ENCODE data around the gene TERB2. TPM values are rescaled to one million over a fixed set of nuclear protein-coding genes. Genes with fewer than 3 reads are reported as not detected.
"Not testable (repeated sequence)": the region's sequence is repeated elsewhere in the genome, so short reads cannot be mapped to it uniquely, and the experiment has no call there.

The TERB2 gene
- total and polyA plus RNA-seq, 5 donors from 2014 or later, result not detected

DNA sequence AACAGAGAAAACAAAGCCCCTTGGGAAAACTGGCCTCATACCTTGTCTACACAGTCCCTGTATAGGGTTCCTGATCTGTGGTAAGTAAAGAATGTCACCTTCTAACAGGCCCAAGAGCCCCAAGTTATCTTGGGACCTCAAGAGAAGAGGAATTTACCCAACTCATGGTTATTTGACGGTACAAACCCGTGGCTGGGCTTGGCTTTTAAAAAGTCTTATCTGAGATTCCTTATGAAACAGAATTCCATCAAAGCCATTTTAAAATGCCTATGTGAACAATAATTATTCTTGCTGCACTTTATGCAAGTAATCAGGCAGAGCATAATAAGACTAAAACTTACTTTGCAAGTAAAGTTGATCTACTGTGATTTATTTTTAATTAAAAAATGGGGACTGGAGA lies 52.6 kb downstream of the TERB2 start:
- H3K4me1 ChIP-seq (ENCODE audit: control insufficient read depth, insufficient read depth, low read length, poor library complexity, severe bottlenecking), result no peaks in the 10 kb centered on the region
- H3K4me3 ChIP-seq (ENCODE audit: low read depth, low read length), result no peak overlapping the region
- no peaks in the 10 kb centered on the region for H3K36me3 Mint-ChIP-seq
- peaks cover 2% of the 10 kb centered on the region for H3K27me3 ChIP-seq (ENCODE audit: control insufficient read depth, insufficient read depth, low read length)
- H3K36me3 ChIP-seq (ENCODE audit: control insufficient read depth, insufficient read depth, low read length), result no peaks in the 10 kb centered on the region
- peaks cover 0 to 8% (median 3%) of the 10 kb centered on the region in 7 donors for H3K9me3 Mint-ChIP-seq
- no peak overlapping the region for H3K27ac Mint-ChIP-seq
- H3K4me3 Mint-ChIP-seq, result no peak overlapping the region
- no peak overlapping the region for H3K27ac ChIP-seq (ENCODE audit: insufficient read depth, low read length, poor library complexity, severe bottlenecking)
- no peak for DNase-seq
- peaks cover 25% of the 10 kb centered on the region for H3K27me3 Mint-ChIP-seq
- H3K4me1 Mint-ChIP-seq, result no peaks in the 10 kb centered on the region
- no peak for ATAC-seq (ENCODE audit: low read depth in 2 of 2)
- peaks cover 0 to 3% of the 10 kb centered on the region in 2 experiments for H3K9me3 ChIP-seq (ENCODE audit: control insufficient read depth in 2 of 2, low read length in 2 of 2)

DNA sequence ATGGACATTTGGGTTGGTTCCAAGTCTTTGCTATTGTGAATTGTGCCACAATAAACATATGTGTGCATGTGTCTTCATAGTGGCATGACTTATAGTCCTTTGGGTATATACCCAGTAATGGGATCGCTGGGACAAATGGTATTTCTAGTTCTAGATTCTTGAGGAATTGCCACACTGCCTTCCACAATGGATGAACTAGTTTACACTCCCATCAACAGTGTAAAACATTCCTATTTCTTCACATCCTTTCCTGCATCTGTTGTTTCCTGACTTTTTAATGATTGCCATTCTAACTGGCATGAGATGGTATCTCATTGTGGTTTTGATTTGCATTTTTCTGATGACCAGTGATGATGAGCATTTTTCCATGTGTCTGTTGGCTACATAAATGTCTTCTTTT lies 58.6 kb downstream of the TERB2 start:
- not testable (repeated sequence) for DNase-seq; H3K9me3 ChIP-seq (ENCODE audit: control insufficient read depth in 2 of 2, low read length in 2 of 2); H3K4me1 Mint-ChIP-seq; H3K4me1 ChIP-seq (ENCODE audit: control insufficient read depth, insufficient read depth, low read length, poor library complexity, severe bottlenecking); H3K4me3 ChIP-seq (ENCODE audit: low read depth, low read length); H3K9me3 Mint-ChIP-seq; H3K27ac ChIP-seq (ENCODE audit: insufficient read depth, low read length, poor library complexity, severe bottlenecking); H3K36me3 Mint-ChIP-seq; H3K27me3 ChIP-seq (ENCODE audit: control insufficient read depth, insufficient read depth, low read length); H3K27ac Mint-ChIP-seq; H3K4me3 Mint-ChIP-seq; ATAC-seq (ENCODE audit: low read depth in 2 of 2); H3K36me3 ChIP-seq (ENCODE audit: control insufficient read depth, insufficient read depth, low read length)
- peaks cover 56% of the 10 kb centered on the region for H3K27me3 Mint-ChIP-seq

DNA sequence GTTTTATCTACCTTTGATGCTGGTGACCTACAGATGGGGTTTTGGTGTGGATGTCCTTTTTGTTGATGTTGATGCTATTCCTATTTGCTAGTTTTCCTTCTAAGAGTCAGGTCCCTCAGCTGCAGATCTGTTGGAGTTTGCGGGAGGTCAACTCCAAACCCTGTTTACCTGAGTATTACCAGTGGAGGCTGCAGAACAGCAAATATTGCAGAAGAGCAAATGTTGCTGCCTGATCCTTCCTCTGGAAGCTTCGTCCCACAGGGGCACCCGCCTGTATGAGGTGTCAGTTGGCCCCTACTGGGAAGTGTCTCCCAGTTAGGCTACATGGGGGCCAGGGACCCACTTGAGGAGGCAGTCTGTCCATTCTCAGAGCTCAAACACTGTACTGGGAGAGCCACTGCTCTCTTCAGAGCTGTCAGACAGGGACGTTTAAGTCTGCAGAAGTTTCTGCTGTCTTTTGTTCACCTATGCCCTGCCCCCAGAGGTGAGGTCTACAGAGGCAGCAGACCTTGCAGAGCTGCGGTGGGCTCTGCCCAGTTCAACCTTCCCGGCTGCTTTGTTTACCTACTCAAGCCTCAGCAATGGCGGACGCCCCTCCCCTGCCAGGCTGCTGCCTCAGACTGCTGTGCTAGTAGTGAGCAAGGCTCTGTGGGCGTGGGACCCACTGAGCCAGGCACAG lies 63.9 kb downstream of the TERB2 start:
- DNase-seq; H3K9me3 ChIP-seq (ENCODE audit: control insufficient read depth in 2 of 2, low read length in 2 of 2); H3K36me3 Mint-ChIP-seq; H3K27me3 ChIP-seq (ENCODE audit: control insufficient read depth, insufficient read depth, low read length); H3K4me3 Mint-ChIP-seq; H3K27ac Mint-ChIP-seq; ATAC-seq (ENCODE audit: low read depth in 2 of 2); H3K9me3 Mint-ChIP-seq; H3K36me3 ChIP-seq (ENCODE audit: control insufficient read depth, insufficient read depth, low read length); H3K4me3 ChIP-seq (ENCODE audit: low read depth, low read length); H3K27ac ChIP-seq (ENCODE audit: insufficient read depth, low read length, poor library complexity, severe bottlenecking): not testable (repeated sequence)
- peaks cover 13% of the 10 kb centered on the region for H3K4me1 ChIP-seq (ENCODE audit: control insufficient read depth, insufficient read depth, low read length, poor library complexity, severe bottlenecking)
- peaks cover 5 to 20% (median 11%) of the 10 kb centered on the region in 4 donors for H3K4me1 Mint-ChIP-seq
- H3K27me3 Mint-ChIP-seq, result peaks cover 35% of the 10 kb centered on the region

DNA sequence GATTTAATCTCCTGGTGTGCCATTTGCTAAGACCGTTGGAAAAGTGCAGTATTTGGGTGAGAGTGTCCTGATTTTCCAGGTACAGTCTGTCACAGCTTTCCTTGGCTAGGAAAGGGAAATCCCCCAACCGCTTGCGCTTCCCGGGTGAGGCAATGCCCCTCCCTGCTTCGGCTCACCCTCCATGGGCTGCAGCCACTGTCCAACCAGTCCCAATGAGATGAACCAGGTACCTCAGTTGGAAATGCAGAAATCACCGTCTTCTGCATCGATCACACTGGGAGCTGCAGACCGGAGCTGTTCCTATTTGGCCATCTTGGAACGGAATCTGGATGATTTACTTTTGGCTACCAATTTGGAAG lies 64.4 kb downstream of the TERB2 start:
- H3K27me3 ChIP-seq (ENCODE audit: control insufficient read depth, insufficient read depth, low read length); H3K27ac ChIP-seq (ENCODE audit: insufficient read depth, low read length, poor library complexity, severe bottlenecking); H3K36me3 Mint-ChIP-seq; DNase-seq; H3K36me3 ChIP-seq (ENCODE audit: control insufficient read depth, insufficient read depth, low read length); H3K9me3 ChIP-seq (ENCODE audit: control insufficient read depth in 2 of 2, low read length in 2 of 2); H3K9me3 Mint-ChIP-seq; ATAC-seq (ENCODE audit: low read depth in 2 of 2); H3K4me3 ChIP-seq (ENCODE audit: low read depth, low read length); H3K27ac Mint-ChIP-seq: not testable (repeated sequence)
- peaks cover 13% of the 10 kb centered on the region for H3K4me1 ChIP-seq (ENCODE audit: control insufficient read depth, insufficient read depth, low read length, poor library complexity, severe bottlenecking)
- Mint-ChIP-seq H3K4me3 (peak overlapping the region in 2 of 4 donors; percentile 44 to 93), H3K27me3 (peaks cover 33% of the 10 kb centered on the region), H3K4me1 (peaks cover 5 to 23% (median 11%) of the 10 kb centered on the region in 4 donors)

DNA sequence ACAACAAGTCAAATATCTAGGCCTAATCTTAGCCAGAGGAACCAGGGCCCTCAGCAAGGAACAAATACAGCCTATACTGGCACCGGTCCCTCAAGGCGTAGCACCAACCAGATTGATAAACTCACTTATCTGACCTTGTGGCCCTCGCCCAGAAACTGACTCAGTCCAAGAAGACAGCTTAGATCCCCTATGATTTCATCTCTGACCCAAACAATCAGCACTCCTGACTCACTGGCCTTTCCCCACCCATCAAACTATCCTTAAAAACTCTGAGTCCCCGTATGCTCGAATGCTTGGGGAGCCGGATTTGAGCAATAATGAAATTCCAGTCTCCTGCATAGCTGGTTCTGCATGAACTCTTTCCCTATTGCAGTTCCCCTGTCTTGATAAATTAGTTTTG lies 64.9 kb downstream of the TERB2 start:
- Histone ChIP-seq H3K27ac (ENCODE audit: insufficient read depth, low read length, poor library complexity, severe bottlenecking) (no peak overlapping the region), H3K9me3 (ENCODE audit: control insufficient read depth in 2 of 2, low read length in 2 of 2) (no peaks in the 10 kb centered on the region), H3K36me3 (ENCODE audit: control insufficient read depth, insufficient read depth, low read length) (no peaks in the 10 kb centered on the region), H3K4me3 (ENCODE audit: low read depth, low read length) (no peak overlapping the region), H3K27me3 (ENCODE audit: control insufficient read depth, insufficient read depth, low read length) (peaks cover 3% of the 10 kb centered on the region), H3K4me1 (ENCODE audit: control insufficient read depth, insufficient read depth, low read length, poor library complexity, severe bottlenecking) (peaks cover 13% of the 10 kb centered on the region)
- DNase-seq, result no peak
- H3K27ac Mint-ChIP-seq, result no peak overlapping the region
- peaks cover 0 to 5% (median 2%) of the 10 kb centered on the region in 7 donors for H3K9me3 Mint-ChIP-seq
- no peak for ATAC-seq (ENCODE audit: low read depth in 2 of 2)
- peaks cover 5 to 27% (median 11%) of the 10 kb centered on the region in 4 donors for H3K4me1 Mint-ChIP-seq
- no peaks in the 10 kb centered on the region for H3K36me3 Mint-ChIP-seq
- peak overlapping the region; percentile 11 to 93 (median 48) for H3K4me3 Mint-ChIP-seq
- peaks cover 28% of the 10 kb centered on the region for H3K27me3 Mint-ChIP-seq

DNA sequence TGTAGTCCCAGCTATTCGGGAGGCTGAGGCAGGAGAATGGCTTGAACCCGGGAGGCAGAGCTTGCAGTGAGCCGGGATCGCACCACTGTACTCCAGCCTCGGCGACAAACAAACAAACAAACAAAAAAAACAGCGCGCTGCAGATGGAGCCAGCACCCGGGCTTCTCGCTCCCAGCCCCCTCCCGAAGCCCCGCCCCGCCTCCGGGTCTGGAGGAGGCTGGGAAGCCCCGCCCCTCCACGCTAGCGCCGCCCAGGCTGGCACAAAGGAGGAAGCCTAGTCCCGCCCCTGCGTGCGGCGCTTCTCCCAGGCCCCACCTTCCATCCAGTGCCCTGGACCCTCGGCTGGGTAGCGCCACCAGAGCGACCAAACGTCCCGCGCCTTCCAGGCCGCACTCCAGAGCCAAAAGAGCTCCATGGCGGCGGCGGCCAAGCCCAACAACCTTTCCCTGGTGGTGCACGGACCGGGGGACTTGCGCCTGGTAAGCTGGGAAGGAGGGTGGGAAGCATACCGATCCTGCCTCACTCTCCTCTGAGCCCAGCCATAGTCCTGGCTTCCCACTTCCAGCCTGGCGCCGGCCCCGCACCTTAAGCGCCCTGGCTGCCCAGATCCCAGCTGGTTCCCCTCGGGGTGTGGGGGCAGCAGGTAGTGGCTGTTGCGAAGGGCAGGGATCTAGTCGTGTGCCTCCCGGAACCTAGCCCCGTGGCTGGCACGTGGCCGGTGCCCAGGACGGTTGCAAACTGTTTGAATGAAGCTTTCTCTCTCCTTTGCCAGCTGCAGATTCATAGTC lies 66.6 kb downstream of the TERB2 start, which contains the start of gene SORD:
Gene SORD (plus strand): TSS at position 325 of the 788 bp plus-strand sequence. CDS start 89 bp downstream, at position 414.
- peak; percentile 81 to 89 (median 83) for DNase-seq
- ATAC-seq (ENCODE audit: low read depth in 2 of 2), result peak; percentile 96
- Mint-ChIP-seq H3K27ac (peak within 1 kb of the TSS; percentile 38 to 84 (median 74)), H3K27me3 (peaks cover 20% of the 10 kb centered on the region), H3K36me3 (no peaks in the 10 kb centered on the region), H3K4me3 (peak within 1 kb of the TSS; percentile 88 to 93 (median 90)), H3K4me1 (peaks cover 5 to 31% (median 11%) of the 10 kb centered on the region in 4 donors), H3K9me3 (peaks cover 0 to 2% (median 0%) of the 10 kb centered on the region in 7 donors)
- H3K4me3 ChIP-seq (ENCODE audit: low read depth, low read length), result peak within 1 kb of the TSS; percentile 59
- no peaks in the 10 kb centered on the region for H3K36me3 ChIP-seq (ENCODE audit: control insufficient read depth, insufficient read depth, low read length)
- no peaks in the 10 kb centered on the region for H3K9me3 ChIP-seq (ENCODE audit: control insufficient read depth in 2 of 2, low read length in 2 of 2)
- peaks cover 3% of the 10 kb centered on the region for H3K27me3 ChIP-seq (ENCODE audit: control insufficient read depth, insufficient read depth, low read length)
- peaks cover 13% of the 10 kb centered on the region for H3K4me1 ChIP-seq (ENCODE audit: control insufficient read depth, insufficient read depth, low read length, poor library complexity, severe bottlenecking)
- H3K27ac ChIP-seq (ENCODE audit: insufficient read depth, low read length, poor library complexity, severe bottlenecking), result no peak within 1 kb of the TSS

DNA sequence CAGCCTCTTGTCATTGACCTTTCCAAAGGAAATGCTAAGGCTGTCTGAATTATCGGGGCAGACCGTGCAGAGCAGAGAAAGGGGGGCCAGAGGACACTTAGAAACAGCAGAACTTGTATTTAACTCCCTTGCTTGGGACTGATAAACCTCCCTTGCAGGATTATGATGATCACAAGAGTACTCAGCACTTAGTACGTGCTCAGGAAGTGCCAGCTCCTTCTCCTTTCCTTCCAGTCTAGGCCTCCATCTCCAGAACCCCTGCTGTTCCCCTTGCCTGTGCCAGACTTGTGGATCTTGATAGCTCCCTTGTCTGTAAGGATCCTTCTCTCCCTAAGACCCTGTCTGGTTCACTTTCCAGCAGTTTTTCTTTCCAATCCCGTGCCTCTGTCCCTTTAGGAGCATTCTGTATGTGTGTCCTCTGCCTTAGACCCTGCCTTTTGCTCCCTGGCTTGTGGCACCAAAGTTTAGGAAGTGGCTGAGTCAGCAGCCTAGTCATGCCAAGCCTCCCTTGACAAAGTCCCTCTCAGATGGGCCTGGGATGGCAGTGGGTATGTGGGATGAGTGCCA lies 67.3 kb downstream of the TERB2 start:
- DNase-seq (peak in 1 of 3 donors; percentile 0), ATAC-seq (ENCODE audit: low read depth in 2 of 2) (no peak)
- Mint-ChIP-seq H3K27ac (peak overlapping the region in 2 of 3 donors; percentile 38 to 74), H3K4me1 (peaks cover 5 to 31% (median 11%) of the 10 kb centered on the region in 4 donors), H3K36me3 (no peaks in the 10 kb centered on the region), H3K27me3 (peaks cover 14% of the 10 kb centered on the region), H3K4me3 (peak overlapping the region; percentile 88 to 93 (median 90)), H3K9me3 (peaks cover 0 to 2% (median 0%) of the 10 kb centered on the region in 7 donors)
- H3K27me3 ChIP-seq (ENCODE audit: control insufficient read depth, insufficient read depth, low read length), result peaks cover 3% of the 10 kb centered on the region
- no peaks in the 10 kb centered on the region for H3K36me3 ChIP-seq (ENCODE audit: control insufficient read depth, insufficient read depth, low read length)
- peaks cover 13% of the 10 kb centered on the region for H3K4me1 ChIP-seq (ENCODE audit: control insufficient read depth, insufficient read depth, low read length, poor library complexity, severe bottlenecking)
- no peak overlapping the region for H3K27ac ChIP-seq (ENCODE audit: insufficient read depth, low read length, poor library complexity, severe bottlenecking)
- no peaks in the 10 kb centered on the region for H3K9me3 ChIP-seq (ENCODE audit: control insufficient read depth in 2 of 2, low read length in 2 of 2)
- H3K4me3 ChIP-seq (ENCODE audit: low read depth, low read length), result peak overlapping the region; percentile 59
